VCaP (cell line): ENCODE data around the gene TPRG1.

Experiments
- H3K27ac ChIP-seq: fragments of 450-650 bp; 2 replicates; pipeline ENCODE4 v1.5.1; 2017
- CTCF ChIP-seq: fragments of 450-650 bp; conservative IDR thresholded peaks from 2 replicates; pipeline ENCODE4 v1.5.1; 2017; ENCODE audit warnings: mild to moderate bottlenecking, moderate library complexity

Gene TPRG1

DNA sequence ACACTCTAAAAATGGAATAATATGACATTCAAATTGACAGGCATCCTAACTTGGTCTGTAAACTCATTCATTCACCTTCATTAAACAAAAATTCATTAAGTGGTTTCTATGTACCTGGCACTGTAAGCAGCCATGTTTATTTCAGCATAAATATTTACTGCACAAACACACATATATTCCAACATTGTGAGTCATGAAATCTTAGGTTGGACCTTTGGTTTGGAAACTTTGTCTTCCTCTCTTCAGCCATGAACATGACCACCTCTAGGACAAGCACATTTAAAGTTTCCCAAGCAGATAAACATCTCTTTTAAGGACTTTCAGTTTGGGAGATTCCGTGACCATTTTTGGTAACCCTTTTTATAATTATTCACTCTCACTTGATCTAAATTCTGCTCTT lies 131.8 kb downstream of the TPRG1 start:
- peak overlapping the region; percentile 99 for H3K27ac ChIP-seq

GRCh38 chr3:189304465-189305351 lies 132.9 kb downstream of the TPRG1 start:
- H3K27ac ChIP-seq = peak overlapping the region; percentile 99

More for the DNA sequence above, 131.8 kb downstream of the TPRG1 start:
- no peak for TF ChIP-seq CTCF

GRCh38 chr3:189305412-189305811 lies 133.6 kb downstream of the TPRG1 start:
- TF ChIP-seq CTCF = no peak
- peak overlapping the region; percentile 99 for H3K27ac ChIP-seq

More at GRCh38 chr3:189304465-189305351, 132.9 kb downstream of the TPRG1 start:
- TF ChIP-seq CTCF = no peak

DNA sequence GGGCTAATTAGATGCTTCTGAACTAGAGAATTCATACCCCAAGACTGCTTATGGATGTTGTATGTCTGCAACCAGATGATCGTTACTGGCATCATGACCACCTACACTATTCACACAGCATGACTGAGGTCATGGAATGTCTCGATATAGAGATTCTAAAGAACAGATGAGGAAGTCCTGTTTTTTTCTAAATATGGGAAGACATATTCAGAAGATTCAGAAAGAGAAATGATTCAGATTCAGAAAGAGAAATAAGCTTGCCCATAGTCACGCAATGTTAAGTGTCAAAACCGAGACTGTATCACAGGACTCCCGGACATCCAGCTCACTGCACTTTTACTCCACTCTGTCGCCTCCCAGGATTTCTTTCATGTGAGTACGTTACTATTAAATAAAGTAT lies 136.2 kb downstream of the TPRG1 start:
- H3K27ac ChIP-seq = peak overlapping the region; percentile 99; the same call in 1 of the 2 replicates
- no peak for TF ChIP-seq CTCF

DNA sequence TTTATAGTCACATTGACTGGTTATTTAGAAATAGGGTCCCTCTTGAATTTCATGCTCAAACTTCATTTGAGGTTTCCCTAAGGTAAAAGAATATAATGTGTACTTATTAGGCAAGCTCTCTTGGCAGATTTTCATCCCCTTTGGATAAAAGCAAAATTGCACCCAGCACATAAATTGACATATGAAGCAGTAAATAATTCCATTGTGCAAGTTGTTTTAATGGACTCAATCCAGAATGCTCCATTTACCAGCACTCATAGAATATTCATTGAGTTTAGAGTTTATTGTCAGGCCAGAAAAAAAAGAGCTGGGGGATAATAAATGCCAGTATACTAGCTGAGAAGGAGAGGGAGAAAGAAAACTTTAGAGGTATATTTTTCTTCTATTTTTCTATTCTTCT lies 136.8 kb downstream of the TPRG1 start:
- H3K27ac ChIP-seq = peak overlapping the region; percentile 99; the same call in 1 of the 2 replicates

GRCh38 chr3:189309400-189309975 lies 137.7 kb downstream of the TPRG1 start:
- no peak overlapping the region for H3K27ac ChIP-seq
- no peak for TF ChIP-seq CTCF

More for the DNA sequence above, 136.8 kb downstream of the TPRG1 start:
- TF ChIP-seq CTCF = no peak

DNA sequence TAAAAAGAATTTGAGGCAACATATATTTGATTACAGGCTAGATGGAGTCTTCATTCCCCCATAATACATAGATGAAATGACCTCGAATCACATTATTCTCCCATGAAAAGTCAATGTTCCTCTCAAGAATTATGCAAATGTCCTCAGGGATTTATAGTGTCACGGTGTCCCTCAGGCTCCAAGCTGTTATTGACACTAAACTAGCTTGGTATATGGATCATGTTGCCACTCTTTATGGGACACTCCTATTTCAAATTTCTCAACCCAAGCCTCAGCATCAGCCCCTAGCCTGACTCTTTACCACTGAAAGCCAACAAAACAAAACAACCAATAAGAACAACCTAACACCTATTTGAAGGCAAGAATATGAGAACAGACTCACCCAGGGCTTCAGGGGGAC lies 139.8 kb downstream of the TPRG1 start:
- no peak for TF ChIP-seq CTCF
- no peak overlapping the region; the same call in 1 of the 2 replicates for H3K27ac ChIP-seq
